SKM-1 (cell line): ENCODE data around the gene TMEM121.

Source experiments
- DNase-seq: peaks from one replicate; lab custom pipeline; 2025; ENCODE audit not compliant: unreplicated experiment; lab: John Stamatoyannopoulos, UW

Gene TMEM121

GRCh38 chr14:105525861-105526775 is at the start of gene TMEM121:
Gene TMEM121, plus strand, starts transcription at chr14:105526583. Its CDS starts 2,252 bp downstream, at chr14:105528835.
- DNase-seq: no peak

- DNase-seq: no peak
Observed at GRCh38 chr14:105476831-105477659, 49.3 kb upstream of the TMEM121 start.

- DNase-seq: no peak
Observed at GRCh38 chr14:105477660-105478397, 48.6 kb upstream of the TMEM121 start.

GRCh38 chr14:105478398-105479251 is 47.8 kb upstream of the TMEM121 start:
- no peak for DNase-seq

- no peak for DNase-seq
Observed at GRCh38 chr14:105479431-105480158, 46.8 kb upstream of the TMEM121 start.

- DNase-seq: no peak
Observed at GRCh38 chr14:105480199-105480746, 46.1 kb upstream of the TMEM121 start.

- peak; percentile 6 for DNase-seq
Observed at GRCh38 chr14:105480807-105481801, 45.3 kb upstream of the TMEM121 start.

- DNase-seq: peak; percentile 35
Observed at GRCh38 chr14:105481886-105482457, 44.4 kb upstream of the TMEM121 start.

- DNase-seq: no peak
Observed at GRCh38 chr14:105482486-105483110, 43.8 kb upstream of the TMEM121 start.

- no peak for DNase-seq
Observed at GRCh38 chr14:105483300-105484068, 42.9 kb upstream of the TMEM121 start.

- no peak for DNase-seq
Observed at GRCh38 chr14:105484069-105484996, 42.0 kb upstream of the TMEM121 start.

GRCh38 chr14:105484997-105485393 is 41.4 kb upstream of the TMEM121 start:
- no peak for DNase-seq

GRCh38 chr14:105485739-105486162 is 40.6 kb upstream of the TMEM121 start:
- DNase-seq: no peak

GRCh38 chr14:105486163-105486973 is 40.0 kb upstream of the TMEM121 start, which contains the start of gene CRIP1:
Gene CRIP1, plus strand, starts transcription at chr14:105486886. Its CDS starts 374 bp downstream, at chr14:105487260.
- DNase-seq: no peak
